ENCODE measurements around the gene PSAPL1. TPM values are rescaled to one million over a fixed set of nuclear protein-coding genes. Genes with fewer than 3 reads are reported as not detected.

PSAPL1 gene
- total and polyA plus RNA-seq, 2 of the 8 experiments (the other 6 are each of a cell fraction or from before 2014, with no cell fraction given) = 0.03 TPM; not detected in 1

GRCh38 chr4:7420661-7421040 is 14.1 kb downstream of the PSAPL1 start:
- Histone ChIP-seq H2AFZ (ENCODE audit: low read length) (no peak overlapping the region), H2BK20ac (ENCODE audit: low read length) (no peak overlapping the region), H2BK120ac (replicated peaks; ENCODE audit: low read depth, low read length) (no peak overlapping the region), H3K14ac (ENCODE audit: insufficient read length) (no peak overlapping the region), H3K56ac (replicated peaks; ENCODE audit: insufficient read length, low read depth, low read length) (no peak overlapping the region), H4K5ac (ENCODE audit: insufficient read length, low read depth, low read length) (no peak overlapping the region), H3K9ac (replicated peaks in 1 of 4; ENCODE audit: extremely low read depth in 1 of 4, low read depth in 3 of 4, low read length in 3 of 4) (no peak overlapping the region; a peak in 1 of 7 replicates), H4K20me1 (replicated peaks in 1 of 2; ENCODE audit: control insufficient read depth in 1 of 2, insufficient read depth in 2 of 2, low read length in 2 of 2) (peaks cover 0 to 8% of the 10 kb centered on the region in 2 experiments), H3K18ac (ENCODE audit: extremely low read depth, low read length) (no peak overlapping the region), H2BK12ac (ENCODE audit: low read depth, low read length) (no peak overlapping the region), H3K79me2 (ENCODE audit: control insufficient read depth in 1 of 2, insufficient read depth in 2 of 2, low read length in 2 of 2) (no peaks in the 10 kb centered on the region), H2BK5ac (ENCODE audit: low read depth, low read length) (no peak overlapping the region), H2AK5ac (ENCODE audit: low read depth, low read length) (no peak overlapping the region), H3K4me1 (replicated peaks in 1 of 4; ENCODE audit: control insufficient read depth in 3 of 4, insufficient read depth in 4 of 4, low read length in 3 of 4) (peaks cover 0 to 2% (median under 1%) of the 10 kb centered on the region in 4 experiments; a peak in 4 of 7 replicates), H4K91ac (replicated peaks; ENCODE audit: insufficient read length, low read length) (no peak overlapping the region), H3K27me3 (replicated peaks in 1 of 4; ENCODE audit: control insufficient read depth in 3 of 4, extremely low read depth in 1 of 4, insufficient read depth in 3 of 4, low read length in 3 of 4) (peaks cover 9 to 26% (median 21%) of the 10 kb centered on the region in 4 experiments), H3K79me1 (ENCODE audit: low read depth, low read length) (no peaks in the 10 kb centered on the region), H3K23me2 (ENCODE audit: low read depth, low read length) (peaks cover 5% of the 10 kb centered on the region; the same call in 1 of the 2 replicates), H3K4ac (replicated peaks; ENCODE audit: insufficient read length, low read depth, low read length) (no peak overlapping the region), H3K4me2 (ENCODE audit: insufficient read depth in 1 of 2, low read depth in 2 of 2, low read length in 2 of 2) (no peak overlapping the region), H3K9me3 (ENCODE audit: insufficient read depth in 2 of 2, low read depth in 1 of 2, low read length in 1 of 2) (peaks cover 7 to 8% of the 10 kb centered on the region in 2 experiments; a peak in 1 of 4 replicates), H3K23ac (ENCODE audit: insufficient read length) (no peak overlapping the region), H2BK15ac (ENCODE audit: low read length) (no peak overlapping the region), H3K4me3 (ENCODE audit: extremely low read depth in 1 of 4, insufficient read depth in 2 of 4, low read depth in 3 of 4, low read length in 4 of 4) (no peak overlapping the region), H4K8ac (ENCODE audit: extremely low read depth, insufficient read depth, low read length) (no peak overlapping the region), H3K36me3 (ENCODE audit: control insufficient read depth in 2 of 4, insufficient read depth in 4 of 4, low read length in 3 of 4) (no peaks in the 10 kb centered on the region; a peak in 1 of 8 replicates), H3K27ac (ENCODE audit: low read depth, low read length) (no peak overlapping the region)
- FAIRE-seq (no peak), DNase-seq (ENCODE audit: low read depth in 1 of 2, low spot score in 2 of 2) (peak in 1 of 2 experiments; percentile 26)
- TF ChIP-seq POU5F1 (IDR thresholded peaks at IDR 0.05; ENCODE audit: low read depth, low read length) (no peak), ATF2 (IDR thresholded peaks at IDR 0.05; ENCODE audit: low read length) (no peak), GABPA (IDR thresholded peaks at IDR 0.05; ENCODE audit: borderline replicate concordance, insufficient read depth, low read length) (no peak), SP2 (IDR thresholded peaks at IDR 0.05; ENCODE audit: low read length) (no peak), EP300 (IDR thresholded peaks at IDR 0.05; ENCODE audit: borderline replicate concordance in 1 of 2, low read depth in 2 of 2, low read length in 2 of 2) (no peak), SIX5 (IDR thresholded peaks at IDR 0.05; ENCODE audit: low read depth, low read length) (no peak)
- POLR2A ChIA-PET (ENCODE audit: partially characterized antibody) = no interaction called here
- CTCF ChIA-PET (ENCODE audit: partially characterized antibody) = no interaction called here
- 87% methylated on average over 14 of the region's 14 CpGs; no CpG with 5 or more reads in 1 of the 2 experiments for WGBS, 2 experiments (ENCODE audit: extremely low coverage in 1 of 2, insufficient coverage in 1 of 2, insufficient read length in 1 of 2, insufficient replicate concordance in 2 of 2, low coverage in 1 of 2, low lambda C conversion rate in 2 of 2, missing lambda C conversion rate in 1 of 2)

Measured in H1 (cell line).